Measurements from ENCODE around the gene FHIT. TPM values are rescaled to one million over a fixed set of nuclear protein-coding genes. Genes with fewer than 3 reads are reported as not detected.

FHIT gene
- total RNA-seq, 4 donors from 2014 or later = 3.2 to 10.9 (median 6.4) TPM

DNA sequence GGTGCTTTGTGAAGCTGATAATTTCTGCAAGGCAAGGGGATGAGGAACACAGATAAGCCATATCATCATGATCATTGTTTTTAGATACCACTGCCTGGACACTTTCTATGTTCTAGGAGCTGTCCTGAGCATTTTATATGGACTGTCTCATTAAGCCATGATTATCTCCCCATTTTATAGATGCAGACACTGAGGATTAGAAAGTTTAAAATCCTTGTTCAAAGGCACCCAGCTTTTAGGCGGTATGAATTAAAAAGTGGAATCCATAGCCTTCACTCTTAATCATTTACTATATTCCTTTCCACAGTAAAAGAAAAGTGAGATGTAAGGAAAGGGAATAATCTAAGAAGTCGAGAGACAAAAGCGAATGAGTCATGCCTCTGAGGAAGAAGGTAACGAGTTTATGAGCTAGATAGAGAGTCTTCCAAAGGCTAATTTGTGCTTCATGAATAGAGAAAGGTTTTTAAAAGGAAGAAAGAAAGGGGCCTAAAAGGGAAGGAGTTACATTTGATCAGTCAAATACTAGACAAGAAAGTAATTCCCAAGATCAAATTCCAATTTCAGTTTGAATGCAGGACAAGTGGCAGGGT lies 856.0 kb downstream of the FHIT start:
- ATAC-seq (ENCODE audit: low FRiP score) = no peak
- TF ChIP-seq, protein P1, sequence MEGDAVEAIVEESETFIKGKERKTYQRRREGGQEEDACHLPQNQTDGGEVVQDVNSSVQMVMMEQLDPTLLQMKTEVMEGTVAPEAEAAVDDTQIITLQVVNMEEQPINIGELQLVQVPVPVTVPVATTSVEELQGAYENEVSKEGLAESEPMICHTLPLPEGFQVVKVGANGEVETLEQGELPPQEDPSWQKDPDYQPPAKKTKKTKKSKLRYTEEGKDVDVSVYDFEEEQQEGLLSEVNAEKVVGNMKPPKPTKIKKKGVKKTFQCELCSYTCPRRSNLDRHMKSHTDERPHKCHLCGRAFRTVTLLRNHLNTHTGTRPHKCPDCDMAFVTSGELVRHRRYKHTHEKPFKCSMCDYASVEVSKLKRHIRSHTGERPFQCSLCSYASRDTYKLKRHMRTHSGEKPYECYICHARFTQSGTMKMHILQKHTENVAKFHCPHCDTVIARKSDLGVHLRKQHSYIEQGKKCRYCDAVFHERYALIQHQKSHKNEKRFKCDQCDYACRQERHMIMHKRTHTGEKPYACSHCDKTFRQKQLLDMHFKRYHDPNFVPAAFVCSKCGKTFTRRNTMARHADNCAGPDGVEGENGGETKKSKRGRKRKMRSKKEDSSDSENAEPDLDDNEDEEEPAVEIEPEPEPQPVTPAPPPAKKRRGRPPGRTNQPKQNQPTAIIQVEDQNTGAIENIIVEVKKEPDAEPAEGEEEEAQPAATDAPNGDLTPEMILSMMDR (IDR thresholded peaks at IDR 0.05) = no peak
- DNase-seq (ENCODE audit: low spot score) = no peak

DNA sequence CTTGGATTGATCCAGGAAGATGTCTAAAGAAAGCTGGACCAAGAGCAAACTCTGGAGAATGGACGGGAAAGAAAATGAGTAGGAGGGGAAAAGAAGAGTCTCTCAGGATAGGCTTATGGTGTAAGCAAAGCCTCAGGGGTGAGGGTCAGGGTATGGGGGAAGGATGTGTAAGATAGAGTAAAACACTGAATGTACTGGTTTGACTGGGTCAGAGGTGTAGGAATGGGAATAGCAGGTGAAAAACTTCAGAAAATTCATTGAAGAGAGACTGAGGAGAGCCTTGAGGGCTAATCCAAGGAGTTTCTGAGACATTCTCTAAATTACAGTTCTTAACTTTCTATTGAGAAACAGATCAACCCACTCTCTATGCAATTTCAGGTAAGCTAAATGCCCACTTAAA lies 857.3 kb downstream of the FHIT start:
- ATAC-seq (ENCODE audit: low FRiP score) = no peak
- no peak for DNase-seq (ENCODE audit: low spot score)

DNA sequence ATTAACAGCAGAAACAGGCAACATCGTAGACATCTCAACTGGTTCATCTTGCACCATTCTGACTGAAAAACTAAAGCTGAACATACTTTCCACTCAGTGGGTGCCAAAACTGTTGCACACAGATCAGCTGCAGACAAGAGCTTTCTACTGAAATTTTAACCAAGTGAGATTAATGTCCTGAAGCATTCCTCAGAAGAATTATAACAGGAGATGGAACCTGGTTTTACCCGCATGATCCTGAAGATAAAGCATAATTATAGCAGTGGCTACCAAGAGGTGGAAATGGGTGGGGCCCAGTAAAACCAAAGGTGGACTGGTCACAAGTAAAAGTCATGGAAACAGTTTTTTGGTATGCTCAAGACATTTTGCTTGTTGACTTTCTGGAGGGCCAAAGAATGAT lies 858.8 kb downstream of the FHIT start:
- DNase-seq (ENCODE audit: low spot score) = no peak
- TF ChIP-seq, protein P1 (IDR thresholded peaks at IDR 0.05) = no peak
- ATAC-seq (ENCODE audit: low FRiP score) = no peak

More for the DNA sequence above, 857.3 kb downstream of the FHIT start:
- TF ChIP-seq, protein P1 (IDR thresholded peaks at IDR 0.05) = no peak

DNA sequence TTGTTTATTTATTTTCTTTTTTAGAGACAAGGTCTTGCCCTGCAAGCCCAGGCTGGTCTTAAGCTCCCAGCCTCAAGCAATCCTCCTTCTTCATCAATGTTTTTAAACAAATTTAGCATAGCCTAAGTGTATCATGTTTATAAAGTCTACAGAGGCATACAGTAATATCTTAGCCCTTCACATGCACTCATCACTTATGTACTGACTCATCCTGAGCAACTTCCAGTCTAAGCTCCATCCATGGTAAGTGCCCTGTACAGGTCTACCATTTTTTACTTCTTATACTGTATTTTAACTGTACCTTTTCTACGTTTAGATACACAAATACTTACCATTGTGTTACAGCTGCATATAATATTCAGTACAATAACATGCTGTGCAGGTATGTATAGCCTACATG lies 860.0 kb downstream of the FHIT start:
- ATAC-seq (ENCODE audit: low FRiP score) (no peak), DNase-seq (ENCODE audit: low spot score) (no peak)
- TF ChIP-seq, protein P1 (IDR thresholded peaks at IDR 0.05) = no peak

DNA sequence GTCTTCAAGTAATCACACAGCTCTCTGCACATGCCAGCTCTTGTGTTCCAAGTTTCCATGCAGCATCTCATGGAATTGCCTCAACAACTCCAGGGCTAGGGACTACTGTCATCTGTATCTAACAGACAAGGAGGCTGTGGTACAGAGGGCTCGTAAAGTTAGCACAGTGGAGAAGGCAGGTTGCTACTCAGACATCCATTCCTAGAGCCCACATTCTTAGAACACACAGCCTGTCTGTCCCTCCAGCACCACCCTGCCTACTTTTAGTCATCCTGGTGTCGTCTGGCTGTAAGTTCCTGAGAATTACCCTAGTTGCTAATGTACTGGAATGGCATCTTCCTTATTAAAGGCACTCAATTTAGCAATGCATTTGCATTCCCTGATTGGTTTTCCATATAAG lies 862.5 kb downstream of the FHIT start:
- ATAC-seq (ENCODE audit: low FRiP score) (no peak), DNase-seq (ENCODE audit: low spot score) (no peak)
- TF ChIP-seq, protein P1 (IDR thresholded peaks at IDR 0.05) = no peak

DNA sequence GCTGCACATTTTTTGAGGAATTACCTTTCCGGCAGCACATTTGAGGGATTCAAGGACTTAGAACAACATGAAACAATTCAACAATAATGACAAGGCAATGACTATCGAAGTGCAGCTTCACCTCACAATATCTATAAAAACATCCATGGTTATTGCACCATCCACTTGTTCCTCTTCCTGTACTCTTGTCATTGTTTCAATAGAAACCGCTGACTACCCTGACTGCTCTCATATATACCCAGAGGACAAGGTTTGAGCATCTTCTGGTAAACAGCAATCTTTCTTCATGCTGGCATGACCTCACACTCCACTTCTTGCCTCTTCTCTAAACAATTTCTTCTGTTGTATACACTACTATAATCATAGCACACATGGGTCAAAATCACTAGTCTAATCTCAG lies 864.9 kb downstream of the FHIT start:
- DNase-seq (ENCODE audit: low spot score) (no peak), ATAC-seq (ENCODE audit: low FRiP score) (no peak)
- TF ChIP-seq, protein P1 (IDR thresholded peaks at IDR 0.05) = no peak

DNA sequence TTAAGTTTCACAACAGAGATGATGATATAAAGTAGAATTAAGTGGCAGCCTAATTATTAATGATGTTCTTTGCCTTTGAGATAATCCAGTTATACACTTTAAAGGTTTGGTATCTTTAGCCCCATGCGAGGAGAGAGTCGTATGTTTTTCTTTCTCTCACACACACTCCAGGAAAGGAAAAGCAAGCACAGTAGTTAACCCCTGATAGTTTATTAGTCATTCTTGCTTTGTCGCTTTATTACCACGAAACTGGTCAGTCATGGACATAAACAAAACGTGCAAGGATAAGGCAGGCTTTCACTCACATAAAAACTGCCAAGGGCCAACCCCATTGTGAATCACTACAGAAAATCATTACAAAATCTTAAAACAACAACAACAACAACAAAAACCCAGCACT lies 866.9 kb downstream of the FHIT start:
- ATAC-seq (ENCODE audit: low FRiP score) (no peak), DNase-seq (ENCODE audit: low spot score) (no peak)
- TF ChIP-seq, protein P1 (IDR thresholded peaks at IDR 0.05) = no peak

Data from omental fat pad (tissue), 4 donors.